MM.1S (cell line): ENCODE measurements around the gene PSMG3.

Experiments used
- DNase-seq: peaks from one replicate; pipeline ENCODE4 v3.0.0-alpha.2; 2015
- H2AFZ ChIP-seq: fragments of 300-600 bp; sonication (generic); 2 replicates; pipeline ENCODE4 v1.6.0; 2016; ENCODE audit warnings: antibody characterized with exemption, low read length
- H3F3A ChIP-seq: fragments of 300-600 bp; sonication (generic); 2 replicates; pipeline ENCODE4 v1.6.1; 2016; ENCODE audit warnings: mild to moderate bottlenecking, antibody characterized with exemption, low read length, moderate library complexity, mixed read lengths; ENCODE audit not compliant: insufficient read depth
- H3K27ac ChIP-seq: fragments of 300-600 bp; sonication (generic); 2 replicates; pipeline ENCODE4 v1.5.1; 2016; ENCODE audit warnings: mild to moderate bottlenecking, low read length
- H3K27me3 ChIP-seq: fragments of 300-600 bp; sonication (generic); replicated peaks from 2 replicates; pipeline ENCODE4 v1.6.0; 2016; ENCODE audit warnings: low read length; ENCODE audit not compliant: insufficient read depth
- H3K36me3 ChIP-seq: fragments of 300-600 bp; sonication (generic); replicated peaks from 2 replicates; pipeline ENCODE4 v1.6.1; 2016; ENCODE audit warnings: mild to moderate bottlenecking, low read length, mixed read lengths; ENCODE audit not compliant: insufficient read depth
- H3K4me1 ChIP-seq: fragments of 300-600 bp; sonication (generic); 2 replicates; pipeline ENCODE4 v1.6.1; 2016; ENCODE audit warnings: low read length, mixed read lengths
- H3K4me2 ChIP-seq: fragments of 300-600 bp; sonication (generic); 2 replicates; pipeline ENCODE4 v1.6.0; 2016; ENCODE audit warnings: low read depth, low read length
- H3K4me3 ChIP-seq: fragments of 300-600 bp; sonication (generic); 2 replicates; pipeline ENCODE4 v1.5.1; 2016; ENCODE audit warnings: low read length, mixed read lengths
- H3K79me2 ChIP-seq: fragments of 300-600 bp; sonication (generic); 2 replicates; pipeline ENCODE4 v1.6.1; 2016; ENCODE audit warnings: mixed run types, low read length, mixed read lengths
- H3K9ac ChIP-seq: fragments of 300-600 bp; sonication (generic); 2 replicates; pipeline ENCODE4 v1.6.1; 2016; ENCODE audit warnings: low read length, mixed read lengths
- H3K9me2 ChIP-seq: fragments of 300-600 bp; sonication (generic); replicated peaks from 2 replicates; pipeline ENCODE4 v1.6.1; 2016; ENCODE audit warnings: mild to moderate bottlenecking, low read length, mixed read lengths; ENCODE audit not compliant: insufficient read depth
- H3K9me3 ChIP-seq: fragments of 300-600 bp; sonication (generic); replicated peaks from 2 replicates; pipeline ENCODE4 v1.6.1; 2016; ENCODE audit warnings: mild to moderate bottlenecking, low read length, mixed read lengths; ENCODE audit not compliant: insufficient read depth
- H4K20me1 ChIP-seq: fragments of 300-600 bp; sonication (generic); 2 replicates; pipeline ENCODE4 v1.6.1; 2016; ENCODE audit warnings: mild to moderate bottlenecking, low read length, moderate library complexity, mixed read lengths; ENCODE audit not compliant: insufficient read depth
- EZH2 ChIP-seq: fragments of 300-600 bp; sonication (generic); optimal IDR thresholded peaks from 2 replicates; pipeline ENCODE3; 2017; ENCODE audit warnings: low read depth, mild to moderate bottlenecking, antibody characterized with exemption, low read length, mixed read lengths
- EZH2phosphoT487 ChIP-seq: fragments of 300-600 bp; sonication (generic); IDR thresholded peaks from 2 replicates; pipeline ENCODE4 v1.6.1; 2018; ENCODE audit warnings: antibody characterized with exemption, low read length
- TF ChIP-seq, protein P1 (sequence below): fragments of 300-600 bp; sonication (generic); IDR thresholded peaks from 2 replicates; pipeline ENCODE4 v1.5.1; 2016; ENCODE audit warnings: antibody characterized with exemption, low read length, mixed read lengths

Gene PSMG3

DNA sequence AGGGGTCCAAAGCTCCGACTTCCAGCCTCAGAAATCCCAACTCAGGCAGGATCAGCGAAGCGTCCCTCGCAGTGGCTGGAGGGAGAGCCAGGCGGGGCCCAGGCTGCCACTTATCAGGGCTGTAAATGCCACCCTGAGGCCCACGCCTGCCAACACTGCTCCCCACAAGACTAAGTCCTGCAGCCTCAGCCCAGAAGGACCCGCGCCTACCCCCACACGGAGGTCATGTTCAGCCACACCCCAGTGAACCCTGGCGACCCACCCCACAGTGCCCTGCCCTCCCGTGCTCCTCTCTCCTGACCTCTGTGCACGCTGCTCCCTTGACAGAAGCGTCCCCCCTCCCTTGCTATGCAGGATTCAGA lies 3.2 kb downstream of the PSMG3 start:
- no peaks in the 10 kb centered on the region for H3K9me2 ChIP-seq
- peaks cover 13% of the 10 kb centered on the region for H3K27me3 ChIP-seq
- TF ChIP-seq, protein P1, sequence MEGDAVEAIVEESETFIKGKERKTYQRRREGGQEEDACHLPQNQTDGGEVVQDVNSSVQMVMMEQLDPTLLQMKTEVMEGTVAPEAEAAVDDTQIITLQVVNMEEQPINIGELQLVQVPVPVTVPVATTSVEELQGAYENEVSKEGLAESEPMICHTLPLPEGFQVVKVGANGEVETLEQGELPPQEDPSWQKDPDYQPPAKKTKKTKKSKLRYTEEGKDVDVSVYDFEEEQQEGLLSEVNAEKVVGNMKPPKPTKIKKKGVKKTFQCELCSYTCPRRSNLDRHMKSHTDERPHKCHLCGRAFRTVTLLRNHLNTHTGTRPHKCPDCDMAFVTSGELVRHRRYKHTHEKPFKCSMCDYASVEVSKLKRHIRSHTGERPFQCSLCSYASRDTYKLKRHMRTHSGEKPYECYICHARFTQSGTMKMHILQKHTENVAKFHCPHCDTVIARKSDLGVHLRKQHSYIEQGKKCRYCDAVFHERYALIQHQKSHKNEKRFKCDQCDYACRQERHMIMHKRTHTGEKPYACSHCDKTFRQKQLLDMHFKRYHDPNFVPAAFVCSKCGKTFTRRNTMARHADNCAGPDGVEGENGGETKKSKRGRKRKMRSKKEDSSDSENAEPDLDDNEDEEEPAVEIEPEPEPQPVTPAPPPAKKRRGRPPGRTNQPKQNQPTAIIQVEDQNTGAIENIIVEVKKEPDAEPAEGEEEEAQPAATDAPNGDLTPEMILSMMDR = no peak
- TF ChIP-seq EZH2 = no peak
- no peak for TF ChIP-seq EZH2phosphoT487
- H3K9me3 ChIP-seq = no peaks in the 10 kb centered on the region
- no peak overlapping the region for H3K9ac ChIP-seq
- H3K27ac ChIP-seq = no peak overlapping the region
- H3K79me2 ChIP-seq = peaks cover 8% of the 10 kb centered on the region
- peaks cover 5% of the 10 kb centered on the region; the same call in 1 of the 2 replicates for H3K4me1 ChIP-seq
- 0 out of 2 replicates have a peak, but pooled peaks cover 2% of the 10 kb centered on the region for H3K36me3 ChIP-seq
- H4K20me1 ChIP-seq = no peaks in the 10 kb centered on the region
- H3K4me2 ChIP-seq = no peak overlapping the region
- DNase-seq = no peak
- peaks cover 5% of the 10 kb centered on the region for H3F3A ChIP-seq
- H3K4me3 ChIP-seq = no peak overlapping the region
- no peak overlapping the region for H2AFZ ChIP-seq

DNA sequence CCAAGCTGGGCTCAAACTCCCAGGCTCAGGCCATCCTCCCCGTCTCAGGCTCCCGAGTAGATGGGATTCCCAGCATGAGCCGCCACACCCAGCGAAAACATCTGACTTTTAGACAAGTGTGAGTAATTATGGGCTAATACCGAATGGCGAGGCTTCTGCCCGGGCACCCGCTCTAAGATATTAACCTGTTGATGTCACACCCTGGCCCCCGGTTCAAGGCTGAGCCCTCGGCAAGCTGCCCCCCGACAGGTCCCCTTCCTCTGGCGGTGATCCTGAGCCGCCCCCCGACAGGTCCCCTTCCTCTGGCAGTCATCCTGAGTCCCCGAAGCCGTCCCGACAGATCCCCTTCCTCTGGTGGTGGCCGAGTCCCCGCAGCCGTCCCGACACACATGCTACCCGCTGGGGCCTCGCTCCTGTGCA lies 5.2 kb downstream of the PSMG3 start:
- H4K20me1 ChIP-seq = no peaks in the 10 kb centered on the region
- DNase-seq = no peak
- H3K36me3 ChIP-seq = 0 out of 2 replicates have a peak, but pooled peaks cover 2% of the 10 kb centered on the region
- TF ChIP-seq EZH2 (no peak), EZH2phosphoT487 (no peak)
- TF ChIP-seq, protein P1 = no peak
- H3K4me1 ChIP-seq = peaks cover 5% of the 10 kb centered on the region; the same call in 1 of the 2 replicates
- peaks cover 29% of the 10 kb centered on the region for H3K27me3 ChIP-seq
- no peaks in the 10 kb centered on the region for H3K9me2 ChIP-seq
- H2AFZ ChIP-seq = no peak overlapping the region
- no peak overlapping the region for H3K4me2 ChIP-seq
- no peak overlapping the region for H3K4me3 ChIP-seq
- H3K27ac ChIP-seq = no peak overlapping the region
- H3K9ac ChIP-seq = no peak overlapping the region
- peaks cover 8% of the 10 kb centered on the region for H3K79me2 ChIP-seq
- H3F3A ChIP-seq = no peaks in the 10 kb centered on the region
- no peaks in the 10 kb centered on the region for H3K9me3 ChIP-seq

DNA sequence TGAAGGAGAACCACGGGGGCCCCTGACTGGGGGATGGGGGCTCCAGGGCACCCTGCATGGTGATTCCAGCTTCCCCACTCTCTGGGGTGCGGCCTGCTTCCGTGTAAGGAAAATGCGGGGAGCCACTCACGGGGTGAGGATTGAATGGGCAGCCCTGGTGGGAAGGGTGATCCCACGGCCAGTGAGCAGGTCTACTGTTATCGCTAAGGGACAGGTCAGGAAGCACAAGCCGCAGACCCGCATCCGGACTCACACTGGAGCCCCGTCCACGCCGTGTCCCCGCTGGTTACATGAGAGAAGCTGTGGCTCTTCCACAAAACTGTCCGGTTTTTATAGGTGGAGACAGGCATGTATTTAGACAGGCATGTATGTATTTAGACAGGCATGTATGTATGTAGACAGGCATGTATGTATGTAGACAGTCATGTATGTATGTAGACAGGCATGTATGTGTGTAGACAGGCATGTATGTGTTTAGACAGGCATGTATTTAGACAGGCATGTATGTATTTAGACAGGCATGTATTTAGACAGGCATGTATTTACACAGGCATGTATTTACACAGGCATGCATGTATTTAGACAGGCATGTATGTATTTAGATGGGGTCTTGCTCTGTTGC lies 5.7 kb downstream of the PSMG3 start:
- H2AFZ ChIP-seq = no peak overlapping the region
- TF ChIP-seq EZH2 (no peak), EZH2phosphoT487 (no peak)
- TF ChIP-seq, protein P1 = no peak
- no peak overlapping the region for H3K27ac ChIP-seq
- DNase-seq = no peak
- H3K4me3 ChIP-seq = no peak overlapping the region
- H3K9me2 ChIP-seq = no peaks in the 10 kb centered on the region
- H3K27me3 ChIP-seq = peaks cover 34% of the 10 kb centered on the region
- H3K4me1 ChIP-seq = peaks cover 4% of the 10 kb centered on the region; the same call in 1 of the 2 replicates
- 0 out of 2 replicates have a peak, but pooled peaks cover 2% of the 10 kb centered on the region for H3K36me3 ChIP-seq
- no peaks in the 10 kb centered on the region for H3F3A ChIP-seq
- no peaks in the 10 kb centered on the region for H3K9me3 ChIP-seq
- peaks cover 3% of the 10 kb centered on the region for H3K79me2 ChIP-seq
- H4K20me1 ChIP-seq = no peaks in the 10 kb centered on the region
- no peak overlapping the region for H3K4me2 ChIP-seq
- H3K9ac ChIP-seq = no peak overlapping the region
